GM23248 (cell line): ENCODE measurements around the gene GALNT14. TPM values are rescaled to one million over a fixed set of nuclear protein-coding genes. Genes with fewer than 3 reads are reported as not detected.

ENCODE experiments used
- DNase-seq: peaks from one replicate; pipeline ENCODE4 v3.0.0-alpha.2; 2015
- H2AFZ ChIP-seq: fragments of 200-600 bp; sonication (generic); 2 replicates; pipeline ENCODE4 v1.6.1; 2016; ENCODE audit warnings: antibody characterized with exemption
- H3F3A ChIP-seq: fragments of 200-600 bp; sonication (generic); 2 replicates; pipeline ENCODE4 v1.6.1; 2016; ENCODE audit warnings: mild to moderate bottlenecking, antibody characterized with exemption, mixed run types; ENCODE audit not compliant: insufficient read depth
- H3K27ac ChIP-seq: fragments of 200-600 bp; sonication (generic); 2 replicates; pipeline ENCODE4 v1.5.1; 2016; ENCODE audit warnings: mild to moderate bottlenecking
- H3K27me3 ChIP-seq: fragments of 200-600 bp; sonication (generic); replicated peaks from 2 replicates; pipeline ENCODE4 v1.6.1; 2016; ENCODE audit warnings: mild to moderate bottlenecking; ENCODE audit not compliant: insufficient read depth
- H3K36me3 ChIP-seq: fragments of 200-600 bp; sonication (generic); 2 replicates; pipeline ENCODE4 v1.6.1; 2016; ENCODE audit warnings: low read depth, mild to moderate bottlenecking
- H3K4me1 ChIP-seq: fragments of 200-600 bp; sonication (generic); 2 replicates; pipeline ENCODE4 v1.6.1; 2016; ENCODE audit warnings: mild to moderate bottlenecking; ENCODE audit not compliant: insufficient read depth
- H3K4me2 ChIP-seq: fragments of 200-600 bp; sonication (generic); one replicate; pipeline ENCODE4 v1.6.1; 2016; ENCODE audit warnings: mild to moderate bottlenecking; ENCODE audit not compliant: unreplicated experiment
- H3K4me3 ChIP-seq: fragments of 200-600 bp; sonication (generic); 2 replicates; pipeline ENCODE4 v1.5.1; 2016; ENCODE audit warnings: mild to moderate bottlenecking
- H3K79me2 ChIP-seq: fragments of 200-600 bp; sonication (generic); 2 replicates; pipeline ENCODE4 v1.6.1; 2016; ENCODE audit warnings: mild to moderate bottlenecking; ENCODE audit not compliant: insufficient read depth
- H3K9ac ChIP-seq: fragments of 200-600 bp; sonication (generic); 2 replicates; pipeline ENCODE4 v1.6.1; 2016; ENCODE audit warnings: mild to moderate bottlenecking
- H3K9me2 ChIP-seq: fragments of 200-600 bp; sonication (generic); 2 replicates; pipeline ENCODE4 v1.6.1; 2016; ENCODE audit warnings: mixed run types, mild to moderate bottlenecking, moderate library complexity; ENCODE audit not compliant: insufficient read depth
- H3K9me3 ChIP-seq: fragments of 200-600 bp; sonication (generic); one replicate; pipeline ENCODE4 v1.6.1; 2017; ENCODE audit warnings: low read depth
- H4K20me1 ChIP-seq: fragments of 200-600 bp; sonication (generic); 2 replicates; pipeline ENCODE4 v1.6.0; 2016; ENCODE audit not compliant: insufficient read depth
- EZH2 ChIP-seq: fragments of 200-600 bp; sonication (generic); IDR thresholded peaks from 2 replicates; pipeline ENCODE4 v1.6.1; 2018; ENCODE audit warnings: antibody characterized with exemption, mild to moderate bottlenecking; ENCODE audit not compliant: insufficient read depth, poor library complexity, severe bottlenecking
- EZH2phosphoT487 ChIP-seq: fragments of 200-600 bp; sonication (generic); IDR thresholded peaks from 2 replicates; pipeline ENCODE4 v1.6.1; 2018; ENCODE audit warnings: antibody characterized with exemption, moderate library complexity, mild to moderate bottlenecking, low read depth; ENCODE audit not compliant: insufficient read depth
- WGBS, 2 experiments: methylation state at CpG; one replicate each; pipeline ENCODE4 v1.1.6; 2015 to 2017; ENCODE audit warnings: low lambda C conversion rate in 2 of 2, low coverage in 1 of 2; ENCODE audit errors: missing lambda C conversion rate in 2 of 2; 5-methylcytosine and 5-hydroxymethylcytosine counted together
- in situ Hi-C: fragments of 300-500 bp; cut with MboI; formaldehyde crosslinking; loops from 2 replicates; pipeline ENCODE4 v1.15.0; 2020
- polyA plus RNA-seq: library from polyadenylated mRNA; unstranded; fragments of >200 nt; fragmentation: Nextera tagmentation; extraction: Ambion mirVana; gene quantifications from 2 replicates; pipeline ENCODE4 v1.2.1, GENCODE V29; 2016
- total RNA-seq: library from RNA; depleted of rRNA; stranded (reverse); fragments of >200 nt; shearing (Covaris generic); gene quantifications from 2 replicates; pipeline ENCODE4 v1.2.3, GENCODE V29; 2014

Gene GALNT14
- total and polyA plus RNA-seq, 2 experiments from 2014 or later: 3.2 to 3.5 TPM

DNA sequence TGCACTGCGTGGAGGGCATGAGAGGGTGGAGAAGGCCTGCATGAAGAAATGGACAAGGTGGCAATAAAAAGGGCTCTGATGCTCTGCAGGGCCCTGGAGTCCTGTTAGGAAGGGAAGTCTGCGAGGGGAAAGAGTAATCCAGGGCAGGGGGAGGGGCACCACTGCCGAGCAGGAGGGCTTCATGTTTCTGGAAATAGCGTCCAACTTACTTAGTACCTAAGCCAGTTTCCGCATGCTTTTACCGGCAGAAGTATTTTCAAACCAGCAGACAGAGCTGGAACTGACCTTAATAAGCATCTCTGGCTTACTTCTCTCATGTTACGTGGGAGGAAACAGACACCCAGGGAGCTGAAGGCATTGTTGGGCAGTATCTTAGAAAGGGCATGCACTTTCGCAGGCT lies 156.7 kb downstream of the GALNT14 start:
- Histone ChIP-seq H3K9me2 (no peaks in the 10 kb centered on the region), H4K20me1 (no peaks in the 10 kb centered on the region), H3K27ac (no peak overlapping the region), H3K4me2 (no peak overlapping the region), H3K4me1 (peaks cover 8% of the 10 kb centered on the region), H3K79me2 (no peaks in the 10 kb centered on the region), H3K27me3 (no peaks in the 10 kb centered on the region), H3K9me3 (no peaks in the 10 kb centered on the region), H3K9ac (no peak overlapping the region), H2AFZ (no peak overlapping the region), H3F3A (no peaks in the 10 kb centered on the region), H3K36me3 (no peaks in the 10 kb centered on the region), H3K4me3 (no peak overlapping the region)
- no peak for TF ChIP-seq EZH2phosphoT487
- DNase-seq: no peak
- WGBS, 2 experiments: 79 to 86% methylated on average over 8 of the region's 8 CpGs
- in situ Hi-C loops: no loop called here

DNA sequence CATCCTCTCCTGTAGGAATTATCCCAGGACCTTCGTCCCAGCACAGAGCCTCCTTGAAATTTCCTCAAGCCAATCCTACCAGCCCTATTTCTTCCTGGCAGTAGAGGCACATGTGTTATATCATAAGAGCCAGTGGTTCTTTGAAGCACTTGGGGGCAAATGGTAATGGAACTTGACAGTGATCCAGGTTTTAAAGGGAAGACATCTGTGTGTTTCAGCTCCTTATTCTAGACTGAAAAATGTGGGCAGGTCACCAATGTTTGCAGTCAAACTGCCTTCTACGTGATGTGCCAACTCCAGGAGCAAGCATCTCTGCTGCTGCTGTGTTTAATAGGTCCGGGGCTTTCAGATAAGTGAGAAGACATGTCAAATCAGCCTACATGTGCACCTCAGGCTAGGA lies 157.1 kb downstream of the GALNT14 start:
- Histone ChIP-seq H3K4me1 (peaks cover 8% of the 10 kb centered on the region), H3K4me2 (no peak overlapping the region), H3F3A (no peaks in the 10 kb centered on the region), H4K20me1 (no peaks in the 10 kb centered on the region), H3K27ac (no peak overlapping the region), H3K27me3 (no peaks in the 10 kb centered on the region), H3K9ac (no peak overlapping the region), H3K9me2 (no peaks in the 10 kb centered on the region), H3K9me3 (no peaks in the 10 kb centered on the region), H2AFZ (no peak overlapping the region), H3K79me2 (no peaks in the 10 kb centered on the region), H3K36me3 (no peaks in the 10 kb centered on the region), H3K4me3 (no peak overlapping the region)
- no peak for DNase-seq
- TF ChIP-seq EZH2phosphoT487 (no peak), EZH2 (no peak)
- in situ Hi-C loops: no loop called here
- WGBS, 2 experiments: 64 to 67% methylated on average over 3 of the region's 3 CpGs

DNA sequence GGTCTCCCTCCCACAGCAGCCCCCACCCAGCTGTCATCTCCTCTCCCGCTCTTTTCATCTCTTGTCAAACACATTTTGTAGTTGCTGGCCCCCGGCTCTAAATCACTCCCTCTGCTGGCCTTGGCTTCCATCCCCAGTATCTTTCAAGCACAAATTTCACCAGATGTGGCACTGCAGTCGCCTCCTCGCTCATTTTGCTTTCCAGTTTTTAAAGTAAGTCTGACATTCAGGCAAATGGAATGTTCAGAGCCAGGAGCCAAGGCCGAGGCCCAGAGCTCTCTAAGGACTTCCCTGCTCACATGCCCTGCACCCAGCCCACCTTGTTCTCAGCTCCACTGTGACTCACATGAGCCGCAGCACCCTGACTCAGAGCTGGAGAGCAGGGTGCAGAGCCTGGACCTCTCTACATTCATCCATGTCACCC lies 158.4 kb downstream of the GALNT14 start:
- Histone ChIP-seq H3K79me2 (no peaks in the 10 kb centered on the region), H3F3A (no peaks in the 10 kb centered on the region), H3K27ac (no peak overlapping the region), H3K36me3 (no peaks in the 10 kb centered on the region), H4K20me1 (no peaks in the 10 kb centered on the region), H3K9me3 (no peaks in the 10 kb centered on the region), H3K9me2 (no peaks in the 10 kb centered on the region), H3K4me3 (no peak overlapping the region), H3K27me3 (no peaks in the 10 kb centered on the region; the same call in 1 of the 2 replicates), H3K4me2 (no peak overlapping the region), H3K9ac (0 out of 2 replicates have a peak overlapping the region, but pooled peaks have one; percentile 13), H3K4me1 (peaks cover 8% of the 10 kb centered on the region), H2AFZ (peak overlapping the region; percentile 11; the same call in 1 of the 2 replicates)
- no peak for TF ChIP-seq EZH2
- TF ChIP-seq EZH2phosphoT487: no peak
- in situ Hi-C loops: no loop called here
- DNase-seq: peak; percentile 94
- WGBS, 2 experiments: 3% methylated on average over 6 of the region's 6 CpGs

DNA sequence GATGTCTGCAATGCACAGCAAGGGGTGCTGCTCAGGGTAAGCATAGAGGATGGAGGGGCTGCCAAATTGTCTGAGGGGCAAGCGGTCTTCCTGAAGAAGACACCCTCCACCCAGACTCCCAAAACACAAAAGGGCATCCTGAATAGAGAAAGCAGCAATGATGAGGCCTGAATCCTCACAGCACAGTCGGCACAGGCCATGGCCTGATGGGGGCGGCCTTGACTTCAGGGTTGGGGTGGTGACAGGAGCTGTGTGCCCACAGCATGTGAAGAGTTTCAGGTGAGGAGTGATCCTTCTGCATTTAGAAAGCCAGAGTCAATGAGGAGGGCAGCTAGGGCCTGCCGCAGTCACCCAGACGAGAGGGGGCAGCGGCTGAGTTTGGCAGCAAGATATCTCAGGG lies 159.4 kb downstream of the GALNT14 start:
- Histone ChIP-seq H4K20me1 (no peaks in the 10 kb centered on the region), H3F3A (no peaks in the 10 kb centered on the region), H3K27ac (no peak overlapping the region), H3K4me1 (peaks cover 8% of the 10 kb centered on the region), H3K9me3 (no peaks in the 10 kb centered on the region), H3K4me2 (no peak overlapping the region), H3K9me2 (no peaks in the 10 kb centered on the region), H2AFZ (no peak overlapping the region), H3K9ac (no peak overlapping the region), H3K27me3 (no peaks in the 10 kb centered on the region; the same call in 1 of the 2 replicates), H3K79me2 (no peaks in the 10 kb centered on the region), H3K36me3 (no peaks in the 10 kb centered on the region), H3K4me3 (no peak overlapping the region)
- WGBS, 2 experiments: 90 to 93% methylated on average over 6 of the region's 6 CpGs
- TF ChIP-seq EZH2phosphoT487 (no peak), EZH2 (no peak)
- in situ Hi-C loops: no loop called here
- DNase-seq: no peak

DNA sequence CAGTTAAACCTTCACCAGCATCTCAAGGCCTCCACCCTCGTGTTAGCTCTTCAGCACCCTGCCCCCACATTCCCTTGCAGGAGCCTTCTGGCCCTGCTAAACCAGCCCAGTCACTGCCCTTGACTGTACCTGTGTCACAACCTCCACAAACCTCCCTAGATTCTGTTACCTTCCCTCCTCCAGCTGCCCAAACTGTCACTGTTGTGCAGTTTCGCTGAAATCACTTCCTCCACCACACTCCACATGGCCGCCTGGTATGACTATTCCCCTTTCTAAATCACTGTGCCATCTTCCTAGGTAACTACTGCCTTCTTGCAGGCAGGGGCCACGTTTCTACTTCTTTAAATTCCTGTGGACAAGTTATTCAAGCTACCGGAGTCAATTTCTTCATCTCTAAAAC lies 160.2 kb downstream of the GALNT14 start:
- no peaks in the 10 kb centered on the region for H4K20me1 ChIP-seq
- H3K27ac ChIP-seq: no peak overlapping the region
- whole genome bisulfite sequencing, 2 experiments: 73 to 79% methylated on average over 5 of the region's 5 CpGs
- H3K27me3 ChIP-seq: no peaks in the 10 kb centered on the region; the same call in 1 of the 2 replicates
- H2AFZ ChIP-seq: no peak overlapping the region
- in situ Hi-C loops: no loop called here
- no peak for TF ChIP-seq EZH2
- TF ChIP-seq EZH2phosphoT487: no peak
- no peak overlapping the region for H3K9ac ChIP-seq
- no peak overlapping the region for H3K4me2 ChIP-seq
- no peaks in the 10 kb centered on the region for H3K9me3 ChIP-seq
- H3K36me3 ChIP-seq: no peaks in the 10 kb centered on the region
- DNase-seq: no peak
- H3K4me1 ChIP-seq: peaks cover 8% of the 10 kb centered on the region
- no peak overlapping the region for H3K4me3 ChIP-seq
- no peaks in the 10 kb centered on the region for H3K9me2 ChIP-seq
- H3K79me2 ChIP-seq: no peaks in the 10 kb centered on the region
- no peaks in the 10 kb centered on the region for H3F3A ChIP-seq
